ENCODE results near the gene PRCD. TPM values are rescaled to one million over a fixed set of nuclear protein-coding genes. Genes with fewer than 3 reads are reported as not detected.
"Not testable (repeated sequence)": the region's sequence is repeated elsewhere in the genome, so short reads cannot be mapped to it uniquely, and the experiment has no call there.

The PRCD gene
- total RNA-seq, 1 experiment from 2014 or later = 2.5 TPM

DNA sequence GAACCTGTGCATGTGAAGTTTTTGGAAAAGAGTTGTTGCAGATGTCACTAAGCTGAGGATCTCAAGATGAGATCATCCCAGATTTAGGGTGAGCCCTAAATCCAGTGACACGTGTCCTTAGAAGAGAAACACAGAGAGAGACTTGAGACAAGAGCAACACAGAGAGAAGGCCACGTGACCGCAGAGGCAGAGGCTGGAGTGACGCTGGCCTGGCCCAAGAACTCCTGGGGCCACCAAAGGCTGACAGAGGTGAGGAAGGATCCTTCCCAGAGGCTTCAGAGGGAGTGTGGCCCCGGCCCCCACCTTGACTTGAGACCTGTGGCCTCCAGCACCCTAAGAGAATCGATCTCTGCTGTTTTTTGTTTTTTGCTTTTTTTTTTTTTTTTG lies 26.5 kb upstream of the PRCD start:
- TF ChIP-seq, protein P1, sequence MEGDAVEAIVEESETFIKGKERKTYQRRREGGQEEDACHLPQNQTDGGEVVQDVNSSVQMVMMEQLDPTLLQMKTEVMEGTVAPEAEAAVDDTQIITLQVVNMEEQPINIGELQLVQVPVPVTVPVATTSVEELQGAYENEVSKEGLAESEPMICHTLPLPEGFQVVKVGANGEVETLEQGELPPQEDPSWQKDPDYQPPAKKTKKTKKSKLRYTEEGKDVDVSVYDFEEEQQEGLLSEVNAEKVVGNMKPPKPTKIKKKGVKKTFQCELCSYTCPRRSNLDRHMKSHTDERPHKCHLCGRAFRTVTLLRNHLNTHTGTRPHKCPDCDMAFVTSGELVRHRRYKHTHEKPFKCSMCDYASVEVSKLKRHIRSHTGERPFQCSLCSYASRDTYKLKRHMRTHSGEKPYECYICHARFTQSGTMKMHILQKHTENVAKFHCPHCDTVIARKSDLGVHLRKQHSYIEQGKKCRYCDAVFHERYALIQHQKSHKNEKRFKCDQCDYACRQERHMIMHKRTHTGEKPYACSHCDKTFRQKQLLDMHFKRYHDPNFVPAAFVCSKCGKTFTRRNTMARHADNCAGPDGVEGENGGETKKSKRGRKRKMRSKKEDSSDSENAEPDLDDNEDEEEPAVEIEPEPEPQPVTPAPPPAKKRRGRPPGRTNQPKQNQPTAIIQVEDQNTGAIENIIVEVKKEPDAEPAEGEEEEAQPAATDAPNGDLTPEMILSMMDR (conservative IDR thresholded peaks at IDR 0.05; ENCODE audit: low read depth, low read length) = no peak
- no peak for TF ChIP-seq EZH2 (IDR thresholded peaks at IDR 0.05; ENCODE audit: low read length, unreplicated experiment)
- TF ChIP-seq EZH2phosphoT487 (IDR thresholded peaks at IDR 0.05; ENCODE audit: borderline replicate concordance, low read length) = no peak
- Histone ChIP-seq H3K4me1 (ENCODE audit: insufficient read depth, low read length) (no peaks in the 10 kb centered on the region), H3K9me3 (ENCODE audit: low read length) (no peaks in the 10 kb centered on the region), H3K79me2 (ENCODE audit: low read length) (no peaks in the 10 kb centered on the region), H3K27ac (ENCODE audit: low read length) (no peak overlapping the region), H4K20me1 (ENCODE audit: low read length) (no peaks in the 10 kb centered on the region), H3K4me2 (ENCODE audit: low read length) (no peak overlapping the region), H3K9ac (ENCODE audit: low read length) (no peak overlapping the region), H3K36me3 (ENCODE audit: low read depth, low read length) (no peaks in the 10 kb centered on the region), H3K9me2 (replicated peaks; ENCODE audit: low read length) (no peaks in the 10 kb centered on the region), H3K4me3 (ENCODE audit: low read length) (no peak overlapping the region), H3F3A (ENCODE audit: low read length, unreplicated experiment) (no peaks in the 10 kb centered on the region), H2AFZ (ENCODE audit: low read length) (no peak overlapping the region), H3K27me3 (ENCODE audit: low read length) (no peaks in the 10 kb centered on the region)
- CTCF ChIA-PET = interaction anchor here (0.7 kb wide), 1 partner anchor 65 kb away, joined by 7 read pairs; no protein-coding TSS in a partner anchor
- DNase-seq (no peak), ATAC-seq (no peak)
- no TSS peak for BruUV-seq (replicated peaks)
- POLR2A ChIA-PET (ENCODE audit: unreplicated experiment) = interaction anchor here (0.5 kb wide), 1 partner anchor 55 kb away, joined by 5 read pairs; no protein-coding TSS in a partner anchor
- intact Hi-C loops (cut with micrococcal nuclease) = no loop called here

DNA sequence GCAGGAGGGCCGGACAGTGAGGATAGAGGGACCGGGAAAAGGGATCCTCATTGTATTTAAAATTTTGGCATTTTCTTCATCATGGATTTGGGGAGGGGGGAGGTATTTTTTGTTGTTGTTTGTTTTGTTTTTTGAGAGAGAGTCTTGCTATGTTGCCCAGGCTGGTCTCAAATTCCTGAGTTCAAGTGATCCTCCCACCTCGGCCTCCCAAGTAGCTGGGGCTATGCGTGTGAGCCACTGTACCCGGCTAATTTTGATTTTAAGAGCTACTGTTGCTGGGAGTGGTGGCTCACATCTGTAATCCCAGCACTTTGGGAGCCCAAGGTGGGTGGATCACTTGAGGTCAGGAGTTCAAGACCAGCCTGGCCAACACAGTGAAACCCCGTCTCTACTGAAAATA lies 25.5 kb upstream of the PRCD start:
- H3K9me2 ChIP-seq (replicated peaks; ENCODE audit: low read length); H3K27ac ChIP-seq (ENCODE audit: low read length); H3F3A ChIP-seq (ENCODE audit: low read length, unreplicated experiment); H3K9ac ChIP-seq (ENCODE audit: low read length); CTCF ChIA-PET; H3K36me3 ChIP-seq (ENCODE audit: low read depth, low read length); H3K4me1 ChIP-seq (ENCODE audit: insufficient read depth, low read length); H3K79me2 ChIP-seq (ENCODE audit: low read length); intact Hi-C loops (cut with micrococcal nuclease); H3K4me3 ChIP-seq (ENCODE audit: low read length); H3K4me2 ChIP-seq (ENCODE audit: low read length); POLR2A ChIA-PET (ENCODE audit: unreplicated experiment); ATAC-seq; DNase-seq; H4K20me1 ChIP-seq (ENCODE audit: low read length); BruUV-seq (replicated peaks); H3K9me3 ChIP-seq (ENCODE audit: low read length); H2AFZ ChIP-seq (ENCODE audit: low read length); H3K27me3 ChIP-seq (ENCODE audit: low read length): not testable (repeated sequence)

DNA sequence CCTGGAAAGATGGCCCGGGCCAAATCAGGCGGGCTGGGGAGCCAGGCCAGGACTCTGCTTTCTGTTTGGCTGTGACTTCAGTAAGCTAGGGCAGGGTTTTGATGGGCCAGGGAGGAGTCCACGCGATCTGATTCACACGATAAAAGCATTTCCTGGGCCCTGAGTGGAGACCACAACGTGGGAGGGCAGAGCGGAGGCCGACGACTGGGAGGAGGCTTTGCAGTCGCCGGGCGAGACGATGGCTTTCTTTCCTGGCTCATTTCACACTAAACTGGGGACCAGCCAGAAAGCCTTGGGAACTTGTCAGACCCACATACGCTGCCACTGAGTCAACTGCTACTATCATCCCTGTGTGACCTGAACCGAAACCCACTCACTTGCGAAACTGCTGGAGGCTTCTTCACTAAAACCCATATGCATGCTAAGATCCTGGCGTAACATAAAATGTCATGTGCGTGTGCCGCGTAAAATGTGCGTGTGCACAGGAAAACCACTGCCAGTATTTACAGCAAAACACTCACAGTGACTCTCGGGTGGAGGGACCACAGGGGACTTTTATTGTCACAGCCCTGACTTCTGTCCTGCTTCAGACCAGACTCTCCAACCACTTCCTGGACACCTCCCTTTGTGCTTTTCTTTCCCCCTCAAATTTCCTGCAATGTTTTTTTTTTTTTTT lies 24.4 kb upstream of the PRCD start:
- Histone ChIP-seq H3K4me1 (ENCODE audit: insufficient read depth, low read length) (no peaks in the 10 kb centered on the region), H3K79me2 (ENCODE audit: low read length) (no peaks in the 10 kb centered on the region), H3K9ac (ENCODE audit: low read length) (no peak overlapping the region), H3K27me3 (ENCODE audit: low read length) (no peaks in the 10 kb centered on the region), H3K4me2 (ENCODE audit: low read length) (no peak overlapping the region), H4K20me1 (ENCODE audit: low read length) (no peaks in the 10 kb centered on the region), H3K36me3 (ENCODE audit: low read depth, low read length) (no peaks in the 10 kb centered on the region), H3K27ac (ENCODE audit: low read length) (no peak overlapping the region), H2AFZ (ENCODE audit: low read length) (no peak overlapping the region), H3K9me3 (ENCODE audit: low read length) (no peaks in the 10 kb centered on the region), H3K9me2 (replicated peaks; ENCODE audit: low read length) (no peaks in the 10 kb centered on the region), H3K4me3 (ENCODE audit: low read length) (no peak overlapping the region), H3F3A (ENCODE audit: low read length, unreplicated experiment) (no peaks in the 10 kb centered on the region)
- POLR2A ChIA-PET (ENCODE audit: unreplicated experiment) = interaction anchor here (0.6 kb wide), 1 partner anchor 142 kb away, joined by 7 read pairs; no protein-coding TSS in a partner anchor
- CTCF ChIA-PET = interaction anchor here (0.7 kb wide), 1 partner anchor 50 kb away, joined by 5 read pairs; no protein-coding TSS in a partner anchor
- no TSS peak for BruUV-seq (replicated peaks)
- TF ChIP-seq EZH2 (IDR thresholded peaks at IDR 0.05; ENCODE audit: low read length, unreplicated experiment) (no peak), EZH2phosphoT487 (IDR thresholded peaks at IDR 0.05; ENCODE audit: borderline replicate concordance, low read length) (no peak)
- TF ChIP-seq, protein P1 (conservative IDR thresholded peaks at IDR 0.05; ENCODE audit: low read depth, low read length) = no peak
- intact Hi-C loops (cut with micrococcal nuclease) = no loop called here
- ATAC-seq (no peak), DNase-seq (no peak)

Data from PC-3 (cell line).